ENCODE results near the gene FGD5.

DNA sequence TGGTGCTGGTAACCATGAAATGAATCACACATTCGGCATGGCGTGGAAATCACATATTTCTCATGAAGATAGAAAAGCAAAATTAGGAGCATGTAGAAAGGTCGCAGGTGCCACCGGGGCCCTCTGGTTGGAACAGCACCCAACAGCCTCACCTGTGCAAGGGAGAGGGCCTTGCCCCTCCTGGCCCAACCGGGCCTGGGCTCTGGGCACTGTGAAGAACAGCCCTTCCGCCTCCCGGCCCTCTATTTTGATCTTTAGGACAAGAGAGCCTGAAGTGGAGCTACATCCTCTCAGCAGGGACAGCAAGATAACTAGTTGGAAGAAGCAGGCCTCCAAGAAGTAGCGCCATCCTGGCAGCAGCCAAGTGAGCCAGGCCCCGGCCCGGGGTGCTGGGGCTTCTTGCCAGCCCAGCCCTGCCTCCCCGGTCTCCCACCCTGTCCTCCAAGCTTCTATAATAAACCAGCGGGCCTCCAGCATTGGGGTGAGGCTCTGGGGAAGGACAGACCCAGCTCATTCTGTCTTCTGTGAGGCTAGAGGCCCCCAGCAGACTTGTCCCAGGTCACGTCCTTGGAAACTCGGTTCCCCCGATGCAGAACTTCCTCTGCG lies 46.1 kb upstream of the FGD5 start:
- TF ChIP-seq, protein P1, sequence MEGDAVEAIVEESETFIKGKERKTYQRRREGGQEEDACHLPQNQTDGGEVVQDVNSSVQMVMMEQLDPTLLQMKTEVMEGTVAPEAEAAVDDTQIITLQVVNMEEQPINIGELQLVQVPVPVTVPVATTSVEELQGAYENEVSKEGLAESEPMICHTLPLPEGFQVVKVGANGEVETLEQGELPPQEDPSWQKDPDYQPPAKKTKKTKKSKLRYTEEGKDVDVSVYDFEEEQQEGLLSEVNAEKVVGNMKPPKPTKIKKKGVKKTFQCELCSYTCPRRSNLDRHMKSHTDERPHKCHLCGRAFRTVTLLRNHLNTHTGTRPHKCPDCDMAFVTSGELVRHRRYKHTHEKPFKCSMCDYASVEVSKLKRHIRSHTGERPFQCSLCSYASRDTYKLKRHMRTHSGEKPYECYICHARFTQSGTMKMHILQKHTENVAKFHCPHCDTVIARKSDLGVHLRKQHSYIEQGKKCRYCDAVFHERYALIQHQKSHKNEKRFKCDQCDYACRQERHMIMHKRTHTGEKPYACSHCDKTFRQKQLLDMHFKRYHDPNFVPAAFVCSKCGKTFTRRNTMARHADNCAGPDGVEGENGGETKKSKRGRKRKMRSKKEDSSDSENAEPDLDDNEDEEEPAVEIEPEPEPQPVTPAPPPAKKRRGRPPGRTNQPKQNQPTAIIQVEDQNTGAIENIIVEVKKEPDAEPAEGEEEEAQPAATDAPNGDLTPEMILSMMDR (IDR thresholded peaks at IDR 0.05), result no peak
- no peak for TF ChIP-seq POLR2A (IDR thresholded peaks at IDR 0.05)

Measured in uterus (tissue), 2 donors.